HepG2 (cell line): ENCODE results near the gene PRM3. TPM values are rescaled to one million over a fixed set of nuclear protein-coding genes. Genes with fewer than 3 reads are reported as not detected.

Source experiments
- AGO2 ChIP-seq: fragments of 200-400 bp; formaldehyde crosslinking; optimal IDR thresholded peaks from 2 replicates; pipeline ENCODE3; 2017; ENCODE audit warnings: mild to moderate bottlenecking, low read depth, low read length, moderate library complexity
- CBX5 ChIP-seq: sonication (generic); formaldehyde crosslinking; IDR thresholded peaks from 2 replicates; pipeline ENCODE4 v1.4.0; 2020; ENCODE audit warnings: missing genetic modification reagents, borderline replicate concordance
- CREM ChIP-seq, 2 experiments: sonication (generic) in 1 of 2; formaldehyde crosslinking in 1 of 2; IDR thresholded peaks; 2 replicates each; pipeline versions ENCODE4 v1.4.0 to v1.6.1; 2016 to 2020; ENCODE audit warnings: antibody characterized with exemption in 1 of 2, mild to moderate bottlenecking in 1 of 2, missing genetic modification reagents in 1 of 2
- FOXK2 ChIP-seq: fragments of 450-650 bp; IDR thresholded peaks from 2 replicates; pipeline ENCODE4 v1.6.1; 2016
- IKZF1 ChIP-seq: fragments of 450-650 bp; IDR thresholded peaks from 2 replicates; pipeline ENCODE4 v1.7.1; 2016
- ISX ChIP-seq: sonication (generic); formaldehyde crosslinking; conservative IDR thresholded peaks from 2 replicates; pipeline ENCODE4 v1.5.0; 2020; ENCODE audit warnings: missing genetic modification reagents
- KDM4B ChIP-seq: sonication (generic); formaldehyde crosslinking; IDR thresholded peaks from 2 replicates; pipeline ENCODE4 v1.4.0; 2020; ENCODE audit warnings: missing genetic modification reagents
- MBNL3 ChIP-seq: fragments of 250-450 bp; sonication (Bioruptor Pico); conservative IDR thresholded peaks from 2 replicates; pipeline ENCODE4 v1.8.0; 2022; ENCODE audit warnings: mild to moderate bottlenecking, inconsistent platforms
- SALL2 ChIP-seq: sonication (generic); formaldehyde crosslinking; IDR thresholded peaks from 2 replicates; pipeline ENCODE4 v1.8.1; 2023; ENCODE audit warnings: mild to moderate bottlenecking, missing genetic modification reagents, inconsistent platforms
- SRY ChIP-seq: sonication (generic); formaldehyde crosslinking; IDR thresholded peaks from 2 replicates; pipeline ENCODE4 v1.8.0; 2022; ENCODE audit warnings: mild to moderate bottlenecking, missing genetic modification reagents
- TBX3 ChIP-seq: fragments of 450-650 bp; IDR thresholded peaks from 2 replicates; pipeline ENCODE4 v1.6.1; 2017; ENCODE audit warnings: antibody characterized with exemption, mild to moderate bottlenecking, inconsistent platforms, borderline replicate concordance
- WIZ ChIP-seq: sonication (generic); formaldehyde crosslinking; IDR thresholded peaks from 2 replicates; pipeline ENCODE4 v1.5.1; 2020; ENCODE audit warnings: mild to moderate bottlenecking, missing genetic modification reagents
- ZBTB42 ChIP-seq: sonication (generic); formaldehyde crosslinking; IDR thresholded peaks from 2 replicates; pipeline ENCODE4 v1.5.0; 2020; ENCODE audit warnings: mild to moderate bottlenecking, missing genetic modification reagents
- ZNF550 ChIP-seq: sonication (generic); formaldehyde crosslinking; IDR thresholded peaks from 2 replicates; pipeline ENCODE4 v1.4.0; 2020; ENCODE audit warnings: mild to moderate bottlenecking, missing genetic modification reagents, borderline replicate concordance
- ZNF780A ChIP-seq: sonication (generic); formaldehyde crosslinking; IDR thresholded peaks from 2 replicates; pipeline ENCODE4 v1.8.0; 2022; ENCODE audit warnings: mild to moderate bottlenecking, missing genetic modification reagents, moderate library complexity
- polyA plus RNA-seq, 8 experiments: library from polyadenylated mRNA; depleted of rRNA in 3 of 8; stranded (reverse) in 7 of 8; unstranded in 1 of 8; fragments of >200 nt; fragmentation: Illumina TruSeq in 4 of 8; extraction: Trizol in 4 of 8; gene quantifications; 2 replicates each; pipeline versions ENCODE4 v1.2.1 to v1.2.3, GENCODE V29; 2011 to 2016; ENCODE audit warnings: low read depth in 4 of 8, missing spikeins in 1 of 8, mixed read lengths in 1 of 8; ENCODE audit not compliant: insufficient read depth in 1 of 8
- total RNA-seq, 5 experiments: library from RNA; depleted of rRNA; stranded (reverse); fragments of >200 nt; fragmentation: Illumina TruSeq; extraction: Trizol; gene quantifications; 2 replicates each; pipeline ENCODE4 v1.2.3, GENCODE V29; 2016; ENCODE audit warnings: low read depth in 1 of 5
- TF ChIP-seq, protein P1 (sequence below): sonication (generic); formaldehyde crosslinking; IDR thresholded peaks from 2 replicates; pipeline ENCODE4 v1.8.1; 2022; ENCODE audit warnings: mild to moderate bottlenecking, missing genetic modification reagents
- TF ChIP-seq, protein P2 (sequence below): sonication (generic); formaldehyde crosslinking; IDR thresholded peaks from 2 replicates; pipeline ENCODE4 v1.9.0; 2022; ENCODE audit warnings: missing genetic modification reagents, mild to moderate bottlenecking, borderline replicate concordance
- TF ChIP-seq, protein P3 (sequence below): sonication (generic); formaldehyde crosslinking; IDR thresholded peaks from 2 replicates; pipeline ENCODE4 v1.4.0; 2020; ENCODE audit warnings: missing genetic modification reagents, borderline replicate concordance
- TF ChIP-seq, protein P4 (sequence below): sonication (generic); formaldehyde crosslinking; IDR thresholded peaks from 2 replicates; pipeline ENCODE4; 2020; ENCODE audit warnings: missing genetic modification reagents, mild to moderate bottlenecking, borderline replicate concordance

PRM3 gene
- total and polyA plus RNA-seq, 2 of the 13 experiments (the other 11 are each of a cell fraction or from before 2014, with no cell fraction given): not detected

DNA sequence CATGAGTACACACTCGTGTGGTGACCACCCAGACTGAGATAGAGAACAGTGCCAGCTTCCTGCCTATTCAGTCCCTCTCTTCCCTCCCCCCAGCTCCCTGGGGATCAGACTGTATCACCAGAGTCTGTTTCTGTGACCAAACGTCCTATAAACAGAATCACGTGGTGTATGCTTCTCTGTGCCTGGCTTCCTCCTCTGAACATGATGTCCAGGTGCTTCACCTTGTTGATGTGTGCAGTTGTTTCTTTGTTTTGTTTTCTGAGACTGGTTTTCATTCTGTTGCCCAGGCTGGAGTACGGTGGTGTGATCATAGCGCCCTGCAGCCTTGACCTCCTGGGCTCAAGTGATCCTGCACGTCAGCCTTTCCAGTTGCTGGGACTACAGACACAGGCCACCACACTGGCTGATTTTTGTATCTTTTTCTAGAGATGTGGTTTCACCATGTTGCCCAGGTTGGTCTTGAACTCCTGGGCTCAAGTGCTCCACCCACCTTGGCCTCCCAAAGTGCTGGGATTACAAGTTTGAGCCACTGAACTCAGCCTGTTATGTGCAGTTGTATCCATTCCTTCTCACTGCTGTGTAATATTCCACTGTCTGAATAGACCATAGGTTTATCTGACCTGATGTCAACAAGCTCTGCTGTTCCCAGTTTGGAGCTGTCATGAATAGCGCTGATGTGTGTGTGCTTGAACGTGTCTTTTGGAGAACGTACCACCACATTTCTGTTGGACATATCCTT is 36.6 kb upstream of the PRM3 start (continued):
- TF ChIP-seq, protein P1, sequence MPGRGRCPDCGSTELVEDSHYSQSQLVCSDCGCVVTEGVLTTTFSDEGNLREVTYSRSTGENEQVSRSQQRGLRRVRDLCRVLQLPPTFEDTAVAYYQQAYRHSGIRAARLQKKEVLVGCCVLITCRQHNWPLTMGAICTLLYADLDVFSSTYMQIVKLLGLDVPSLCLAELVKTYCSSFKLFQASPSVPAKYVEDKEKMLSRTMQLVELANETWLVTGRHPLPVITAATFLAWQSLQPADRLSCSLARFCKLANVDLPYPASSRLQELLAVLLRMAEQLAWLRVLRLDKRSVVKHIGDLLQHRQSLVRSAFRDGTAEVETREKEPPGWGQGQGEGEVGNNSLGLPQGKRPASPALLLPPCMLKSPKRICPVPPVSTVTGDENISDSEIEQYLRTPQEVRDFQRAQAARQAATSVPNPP (CRISPR knock-in tag): no peak
- TF ChIP-seq WIZ: peak; percentile 77
- no peak for TF ChIP-seq KDM4B (CRISPR knock-in tag)
- no peak for TF ChIP-seq ISX (CRISPR knock-in tag)
- TF ChIP-seq ZNF780A (CRISPR knock-in tag): no peak
- TF ChIP-seq SALL2: no peak
- TF ChIP-seq, protein P2, sequence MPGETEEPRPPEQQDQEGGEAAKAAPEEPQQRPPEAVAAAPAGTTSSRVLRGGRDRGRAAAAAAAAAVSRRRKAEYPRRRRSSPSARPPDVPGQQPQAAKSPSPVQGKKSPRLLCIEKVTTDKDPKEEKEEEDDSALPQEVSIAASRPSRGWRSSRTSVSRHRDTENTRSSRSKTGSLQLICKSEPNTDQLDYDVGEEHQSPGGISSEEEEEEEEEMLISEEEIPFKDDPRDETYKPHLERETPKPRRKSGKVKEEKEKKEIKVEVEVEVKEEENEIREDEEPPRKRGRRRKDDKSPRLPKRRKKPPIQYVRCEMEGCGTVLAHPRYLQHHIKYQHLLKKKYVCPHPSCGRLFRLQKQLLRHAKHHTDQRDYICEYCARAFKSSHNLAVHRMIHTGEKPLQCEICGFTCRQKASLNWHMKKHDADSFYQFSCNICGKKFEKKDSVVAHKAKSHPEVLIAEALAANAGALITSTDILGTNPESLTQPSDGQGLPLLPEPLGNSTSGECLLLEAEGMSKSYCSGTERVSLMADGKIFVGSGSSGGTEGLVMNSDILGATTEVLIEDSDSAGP (CRISPR knock-in tag): peak; percentile 59; the same call in 1 of the 2 replicates
- peak; percentile 70 for TF ChIP-seq CREM (IDR thresholded peaks at IDR 0.05)
- no peak for TF ChIP-seq CREM (CRISPR knock-in tag; IDR thresholded peaks at IDR 0.05)
- peak; percentile 88; the same call in 1 of the 2 replicates for TF ChIP-seq TBX3
- TF ChIP-seq, protein P3, sequence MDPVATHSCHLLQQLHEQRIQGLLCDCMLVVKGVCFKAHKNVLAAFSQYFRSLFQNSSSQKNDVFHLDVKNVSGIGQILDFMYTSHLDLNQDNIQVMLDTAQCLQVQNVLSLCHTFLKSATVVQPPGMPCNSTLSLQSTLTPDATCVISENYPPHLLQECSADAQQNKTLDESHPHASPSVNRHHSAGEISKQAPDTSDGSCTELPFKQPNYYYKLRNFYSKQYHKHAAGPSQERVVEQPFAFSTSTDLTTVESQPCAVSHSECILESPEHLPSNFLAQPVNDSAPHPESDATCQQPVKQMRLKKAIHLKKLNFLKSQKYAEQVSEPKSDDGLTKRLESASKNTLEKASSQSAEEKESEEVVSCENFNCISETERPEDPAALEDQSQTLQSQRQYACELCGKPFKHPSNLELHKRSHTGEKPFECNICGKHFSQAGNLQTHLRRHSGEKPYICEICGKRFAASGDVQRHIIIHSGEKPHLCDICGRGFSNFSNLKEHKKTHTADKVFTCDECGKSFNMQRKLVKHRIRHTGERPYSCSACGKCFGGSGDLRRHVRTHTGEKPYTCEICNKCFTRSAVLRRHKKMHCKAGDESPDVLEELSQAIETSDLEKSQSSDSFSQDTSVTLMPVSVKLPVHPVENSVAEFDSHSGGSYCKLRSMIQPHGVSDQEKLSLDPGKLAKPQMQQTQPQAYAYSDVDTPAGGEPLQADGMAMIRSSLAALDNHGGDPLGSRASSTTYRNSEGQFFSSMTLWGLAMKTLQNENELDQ (CRISPR knock-in tag): no peak
- TF ChIP-seq CBX5 (CRISPR knock-in tag): peak; percentile 29; the same call in 1 of the 2 replicates
- TF ChIP-seq FOXK2: peak; percentile 99
- TF ChIP-seq SRY (CRISPR knock-in tag): no peak; the same call in none of the 2 replicates
- TF ChIP-seq IKZF1: no peak
- no peak for TF ChIP-seq MBNL3 (CRISPR knock-in tag)
- no peak for TF ChIP-seq ZNF550 (CRISPR knock-in tag)
- TF ChIP-seq, protein P4, sequence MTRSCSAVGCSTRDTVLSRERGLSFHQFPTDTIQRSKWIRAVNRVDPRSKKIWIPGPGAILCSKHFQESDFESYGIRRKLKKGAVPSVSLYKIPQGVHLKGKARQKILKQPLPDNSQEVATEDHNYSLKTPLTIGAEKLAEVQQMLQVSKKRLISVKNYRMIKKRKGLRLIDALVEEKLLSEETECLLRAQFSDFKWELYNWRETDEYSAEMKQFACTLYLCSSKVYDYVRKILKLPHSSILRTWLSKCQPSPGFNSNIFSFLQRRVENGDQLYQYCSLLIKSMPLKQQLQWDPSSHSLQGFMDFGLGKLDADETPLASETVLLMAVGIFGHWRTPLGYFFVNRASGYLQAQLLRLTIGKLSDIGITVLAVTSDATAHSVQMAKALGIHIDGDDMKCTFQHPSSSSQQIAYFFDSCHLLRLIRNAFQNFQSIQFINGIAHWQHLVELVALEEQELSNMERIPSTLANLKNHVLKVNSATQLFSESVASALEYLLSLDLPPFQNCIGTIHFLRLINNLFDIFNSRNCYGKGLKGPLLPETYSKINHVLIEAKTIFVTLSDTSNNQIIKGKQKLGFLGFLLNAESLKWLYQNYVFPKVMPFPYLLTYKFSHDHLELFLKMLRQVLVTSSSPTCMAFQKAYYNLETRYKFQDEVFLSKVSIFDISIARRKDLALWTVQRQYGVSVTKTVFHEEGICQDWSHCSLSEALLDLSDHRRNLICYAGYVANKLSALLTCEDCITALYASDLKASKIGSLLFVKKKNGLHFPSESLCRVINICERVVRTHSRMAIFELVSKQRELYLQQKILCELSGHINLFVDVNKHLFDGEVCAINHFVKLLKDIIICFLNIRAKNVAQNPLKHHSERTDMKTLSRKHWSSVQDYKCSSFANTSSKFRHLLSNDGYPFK (CRISPR knock-in tag): no peak; the same call in 1 of the 2 replicates
- TF ChIP-seq ZBTB42 (CRISPR knock-in tag): 0 out of 2 replicates have a peak, but pooled peaks have one; percentile 85
- TF ChIP-seq AGO2: no peak
